Measurements from ENCODE around the gene AP3B1. TPM values are rescaled to one million over a fixed set of nuclear protein-coding genes. Genes with fewer than 3 reads are reported as not detected.

The AP3B1 gene
- total and polyA plus RNA-seq, 2 of the 8 experiments (the other 6 are each of a cell fraction or from before 2014, with no cell fraction given), result 45.8 to 48.3 TPM

GRCh38 chr5:78005021-78005785, 289.3 kb downstream of the AP3B1 start:
- Histone ChIP-seq H3K18ac (ENCODE audit: extremely low read depth, low read length) (no peak overlapping the region), H2BK5ac (ENCODE audit: low read depth, low read length) (no peak overlapping the region), H3K23ac (ENCODE audit: insufficient read length) (no peak overlapping the region), H2AK5ac (ENCODE audit: low read depth, low read length) (no peak overlapping the region), H2AFZ (ENCODE audit: low read length) (no peak overlapping the region), H3K79me1 (ENCODE audit: low read depth, low read length) (no peaks in the 10 kb centered on the region), H3K79me2 (ENCODE audit: control insufficient read depth in 1 of 2, insufficient read depth in 2 of 2, low read length in 2 of 2) (no peaks in the 10 kb centered on the region), H3K14ac (ENCODE audit: insufficient read length) (no peak overlapping the region), H2BK12ac (ENCODE audit: low read depth, low read length) (no peak overlapping the region), H3K4me1 (replicated peaks in 1 of 4; ENCODE audit: control insufficient read depth in 3 of 4, insufficient read depth in 4 of 4, low read length in 3 of 4) (peaks cover 0 to 3% (median 0%) of the 10 kb centered on the region in 4 experiments; a peak in 1 of 7 replicates), H3K4me3 (ENCODE audit: extremely low read depth in 1 of 4, insufficient read depth in 2 of 4, low read depth in 3 of 4, low read length in 4 of 4) (no peak overlapping the region), H4K5ac (ENCODE audit: insufficient read length, low read depth, low read length) (no peak overlapping the region), H3K27ac (ENCODE audit: low read depth, low read length) (no peak overlapping the region), H2BK20ac (ENCODE audit: low read length) (no peak overlapping the region), H4K8ac (ENCODE audit: extremely low read depth, insufficient read depth, low read length) (no peak overlapping the region), H3K9me3 (ENCODE audit: insufficient read depth in 2 of 2, low read depth in 1 of 2, low read length in 1 of 2) (no peaks in the 10 kb centered on the region), H3K27me3 (replicated peaks in 1 of 4; ENCODE audit: control insufficient read depth in 3 of 4, extremely low read depth in 1 of 4, insufficient read depth in 3 of 4, low read length in 3 of 4) (peaks cover 0 to 1% (median 0%) of the 10 kb centered on the region in 4 experiments; a peak in 1 of 7 replicates), H4K91ac (replicated peaks; ENCODE audit: insufficient read length, low read length) (no peak overlapping the region), H4K20me1 (replicated peaks in 1 of 2; ENCODE audit: control insufficient read depth in 1 of 2, insufficient read depth in 2 of 2, low read length in 2 of 2) (peaks cover 0 to 2% of the 10 kb centered on the region in 2 experiments), H3K56ac (replicated peaks; ENCODE audit: insufficient read length, low read depth, low read length) (no peak overlapping the region), H3K23me2 (ENCODE audit: low read depth, low read length) (no peaks in the 10 kb centered on the region), H3K4ac (replicated peaks; ENCODE audit: insufficient read length, low read depth, low read length) (no peak overlapping the region), H3K4me2 (ENCODE audit: insufficient read depth in 1 of 2, low read depth in 2 of 2, low read length in 2 of 2) (no peak overlapping the region), H2BK15ac (ENCODE audit: low read length) (no peak overlapping the region), H3K36me3 (ENCODE audit: control insufficient read depth in 2 of 4, insufficient read depth in 4 of 4, low read length in 3 of 4) (no peaks in the 10 kb centered on the region), H3K9ac (replicated peaks in 1 of 4; ENCODE audit: extremely low read depth in 1 of 4, low read depth in 3 of 4, low read length in 3 of 4) (no peak overlapping the region), H2BK120ac (replicated peaks; ENCODE audit: low read depth, low read length) (no peak overlapping the region)
- FAIRE-seq (no peak), DNase-seq (ENCODE audit: low read depth in 1 of 2, low spot score in 2 of 2) (no peak)
- WGBS, 2 experiments (ENCODE audit: extremely low coverage in 1 of 2, insufficient coverage in 1 of 2, insufficient read length in 1 of 2, insufficient replicate concordance in 2 of 2, low coverage in 1 of 2, low lambda C conversion rate in 2 of 2, missing lambda C conversion rate in 1 of 2), result 87% methylated on average over 5 of the region's 5 CpGs; no CpG with 5 or more reads in 1 of the 2 experiments
- ChIA-PET CTCF (ENCODE audit: partially characterized antibody) (interaction anchor here (0.6 to 1.6 kb wide), 3 partner anchors 10 to 943 kb away, joined by 3 to 4 read pairs (median 3); no protein-coding TSS in a partner anchor), POLR2A (ENCODE audit: partially characterized antibody) (no interaction called here)
- TF ChIP-seq SAP30 (IDR thresholded peaks at IDR 0.05; ENCODE audit: insufficient read depth, insufficient replicate concordance, low read length), result no peak
- no peak for TF ChIP-seq CBX8 (IDR thresholded peaks at IDR 0.05; ENCODE audit: borderline replicate concordance, low read depth, low read length)
- TF ChIP-seq EP300 (IDR thresholded peaks at IDR 0.05; ENCODE audit: borderline replicate concordance in 1 of 2, low read depth in 2 of 2, low read length in 2 of 2), result no peak
- no peak for TF ChIP-seq MAX (IDR thresholded peaks at IDR 0.05)

Measured in H1 (cell line).